ENCODE data around the gene BBS9. TPM values are rescaled to one million over a fixed set of nuclear protein-coding genes. Genes with fewer than 3 reads are reported as not detected.
A peak's percentile ranks its signal among the peaks of the same experiment; 100 is the strongest.

Gene BBS9
- total RNA-seq, 3 donors from 2014 or later: 8.2 to 23.5 (median 15.8) TPM

- DNase-seq: no peak
- no peaks in the 10 kb centered on the region for H3K36me3 ChIP-seq (ENCODE audit: low read depth)
- intact Hi-C loops (cut with DNase I, micrococcal nuclease): no loop called here
- no peak for ATAC-seq
- TF ChIP-seq CTCF (IDR thresholded peaks at IDR 0.05): no peak
- no peaks in the 10 kb centered on the region for H3K4me1 ChIP-seq (ENCODE audit: low read depth)
- no peak overlapping the region for H3K4me3 ChIP-seq
- no peaks in the 10 kb centered on the region for H3K9me3 ChIP-seq
These were observed 198.1 kb downstream of the BBS9 start for GRCh38 chr7:33327427-33327826.

- peak in 1 of 3 donors; percentile 11 for DNase-seq
- no peak overlapping the region for H3K4me3 ChIP-seq
- no peaks in the 10 kb centered on the region for H3K36me3 ChIP-seq (ENCODE audit: low read depth)
- intact Hi-C loops (cut with DNase I, micrococcal nuclease): no loop called here
- no peak for ATAC-seq
- H3K9me3 ChIP-seq: no peaks in the 10 kb centered on the region
- no peak for TF ChIP-seq CTCF (IDR thresholded peaks at IDR 0.05)
- no peaks in the 10 kb centered on the region for H3K4me1 ChIP-seq (ENCODE audit: low read depth)
These were observed 205.0 kb downstream of the BBS9 start for GRCh38 chr7:33334349-33334748.

- DNase-seq (no peak), ATAC-seq (no peak)
- TF ChIP-seq CTCF (IDR thresholded peaks at IDR 0.05): no peak
- Histone ChIP-seq H3K4me3 (no peak overlapping the region), H3K9me3 (no peaks in the 10 kb centered on the region), H3K36me3 (ENCODE audit: low read depth) (no peaks in the 10 kb centered on the region), H3K4me1 (ENCODE audit: low read depth) (no peaks in the 10 kb centered on the region)
- intact Hi-C loops (cut with DNase I, micrococcal nuclease): no loop called here
These were observed 207.5 kb downstream of the BBS9 start for GRCh38 chr7:33336820-33337219.

- H3K36me3 ChIP-seq (ENCODE audit: low read depth): no peaks in the 10 kb centered on the region
- H3K4me3 ChIP-seq: no peak overlapping the region
- DNase-seq: no peak
- intact Hi-C loops (cut with DNase I, micrococcal nuclease): no loop called here
- no peak for ATAC-seq
- no peak for TF ChIP-seq CTCF (IDR thresholded peaks at IDR 0.05)
- H3K9me3 ChIP-seq: no peaks in the 10 kb centered on the region
- H3K4me1 ChIP-seq (ENCODE audit: low read depth): no peaks in the 10 kb centered on the region
These were observed 209.9 kb downstream of the BBS9 start for GRCh38 chr7:33339074-33339790.

GRCh38 chr7:33346055-33346454, 216.7 kb downstream of the BBS9 start:
- no peak overlapping the region for H3K4me3 ChIP-seq
- TF ChIP-seq CTCF (IDR thresholded peaks at IDR 0.05): no peak
- intact Hi-C loops (cut with DNase I, micrococcal nuclease): no loop called here
- no peaks in the 10 kb centered on the region for H3K9me3 ChIP-seq
- ATAC-seq (no peak), DNase-seq (no peak)
- no peaks in the 10 kb centered on the region for H3K36me3 ChIP-seq (ENCODE audit: low read depth)
- H3K4me1 ChIP-seq (ENCODE audit: low read depth): no peaks in the 10 kb centered on the region

GRCh38 chr7:33350577-33350976, 221.2 kb downstream of the BBS9 start:
- TF ChIP-seq CTCF (IDR thresholded peaks at IDR 0.05): no peak
- Histone ChIP-seq H3K36me3 (ENCODE audit: low read depth) (no peaks in the 10 kb centered on the region), H3K4me3 (no peak overlapping the region), H3K9me3 (no peaks in the 10 kb centered on the region), H3K4me1 (ENCODE audit: low read depth) (no peaks in the 10 kb centered on the region)
- intact Hi-C loops (cut with DNase I, micrococcal nuclease): no loop called here
- no peak for ATAC-seq
- no peak for DNase-seq
